Anterior cingulate cortex (tissue), 58 donors: Measurements from ENCODE around the gene ARID3A.

Source experiments
- DNase-seq, 58 donors: peaks; one replicate each; lab custom pipeline; 2025; lab: John Stamatoyannopoulos, UW

ARID3A gene, protein sequence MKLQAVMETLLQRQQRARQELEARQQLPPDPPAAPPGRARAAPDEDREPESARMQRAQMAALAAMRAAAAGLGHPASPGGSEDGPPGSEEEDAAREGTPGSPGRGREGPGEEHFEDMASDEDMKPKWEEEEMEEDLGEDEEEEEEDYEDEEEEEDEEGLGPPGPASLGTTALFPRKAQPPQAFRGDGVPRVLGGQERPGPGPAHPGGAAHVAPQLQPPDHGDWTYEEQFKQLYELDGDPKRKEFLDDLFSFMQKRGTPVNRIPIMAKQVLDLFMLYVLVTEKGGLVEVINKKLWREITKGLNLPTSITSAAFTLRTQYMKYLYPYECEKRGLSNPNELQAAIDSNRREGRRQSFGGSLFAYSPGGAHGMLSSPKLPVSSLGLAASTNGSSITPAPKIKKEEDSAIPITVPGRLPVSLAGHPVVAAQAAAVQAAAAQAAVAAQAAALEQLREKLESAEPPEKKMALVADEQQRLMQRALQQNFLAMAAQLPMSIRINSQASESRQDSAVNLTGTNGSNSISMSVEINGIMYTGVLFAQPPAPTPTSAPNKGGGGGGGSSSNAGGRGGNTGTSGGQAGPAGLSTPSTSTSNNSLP

DNA sequence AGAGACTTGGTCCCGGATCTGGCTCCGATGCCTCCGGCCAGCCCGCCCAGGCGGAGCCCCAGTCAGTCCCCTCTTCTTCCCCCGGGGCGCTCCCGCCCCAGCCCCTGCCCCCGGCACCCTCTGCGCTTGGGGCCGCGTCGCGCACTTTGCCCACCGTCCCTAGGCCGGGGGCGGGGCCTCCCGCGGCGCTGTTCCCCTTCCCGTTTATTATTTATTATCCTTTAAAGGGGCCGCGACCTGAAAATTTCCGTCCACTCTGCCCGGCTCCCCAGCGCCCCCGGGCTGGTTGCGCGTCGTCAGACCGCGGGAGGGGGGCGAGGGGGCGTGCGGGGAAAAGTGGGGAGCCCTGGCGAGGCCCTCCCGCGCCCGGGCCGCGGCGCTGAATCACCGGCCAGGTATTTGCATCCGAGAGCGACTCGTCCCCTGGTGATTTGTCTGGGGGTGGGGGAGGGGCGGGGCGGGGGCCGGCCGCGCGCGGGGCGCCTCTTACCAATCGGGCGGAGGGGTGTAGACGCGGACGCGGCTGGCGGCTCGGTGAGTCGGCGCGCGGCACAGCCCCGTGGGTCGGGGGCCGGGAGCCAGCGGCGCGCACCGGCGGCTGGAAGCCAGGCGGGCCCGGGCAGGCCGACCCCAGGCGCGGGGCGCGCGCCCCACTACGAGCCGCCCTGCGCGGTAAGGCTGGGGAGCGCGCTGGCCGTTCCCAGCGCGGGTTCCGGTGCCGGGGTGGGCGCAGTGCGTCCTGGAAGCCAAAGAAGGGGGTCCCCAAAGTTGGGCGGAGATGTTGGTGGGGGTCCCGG, at the start of gene ARID3A:
Gene ARID3A, plus strand, starts transcription at position 510 of the 797 bp plus-strand sequence. CDS start 3,494 bp downstream, outside the sequence.
- DNase-seq = peak in 56 of 58 donors; percentile 23 to 91 (median 70)

DNA sequence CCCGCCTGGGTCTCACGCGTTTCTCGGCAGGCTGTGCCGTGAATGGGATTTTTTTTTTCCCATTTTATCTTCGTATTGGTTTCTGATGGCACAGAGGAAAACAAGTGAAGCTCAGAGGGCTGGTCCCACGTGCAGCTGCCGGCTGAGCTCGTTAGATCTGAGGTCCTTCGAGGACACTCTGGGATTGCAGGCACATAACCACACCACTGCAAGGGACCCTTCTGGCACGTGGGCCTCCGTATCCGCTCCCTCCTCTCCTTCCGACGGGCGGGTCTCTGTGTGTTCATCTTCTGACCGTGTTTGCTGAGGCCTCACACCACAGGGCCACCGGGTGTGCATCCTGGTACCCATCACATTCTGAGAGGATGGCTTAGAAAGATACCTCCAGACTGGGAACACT, 49.7 kb upstream of the ARID3A start:
- peak in 4 of 58 donors; percentile 14 to 29 (median 21) for DNase-seq

DNA sequence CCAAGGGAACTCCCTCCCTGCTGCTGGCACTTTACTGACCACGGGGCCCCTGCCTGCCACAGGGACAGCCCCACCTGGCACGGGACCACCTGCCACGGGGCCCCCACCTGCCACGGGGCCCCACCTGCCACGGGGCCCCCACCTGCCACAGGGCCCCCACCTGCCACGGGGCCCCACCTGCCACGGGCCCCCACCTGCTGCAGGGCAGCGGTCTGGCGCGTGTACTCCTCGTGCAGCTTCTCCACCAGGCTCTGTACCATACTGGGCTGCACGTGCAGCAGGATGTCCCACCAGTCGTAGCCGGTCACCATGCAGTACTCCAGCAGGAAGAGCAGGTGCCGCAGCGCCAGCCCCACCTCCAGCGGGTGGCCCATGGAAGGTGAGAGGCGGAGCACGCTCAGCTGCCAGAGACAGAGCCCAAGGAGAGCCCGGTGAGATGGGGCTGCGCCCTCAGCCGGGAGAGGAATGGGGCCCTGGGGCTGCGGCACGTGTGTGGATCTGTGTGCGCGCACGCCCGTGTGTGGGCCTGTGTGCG, 49.0 kb upstream of the ARID3A start:
- no peak for DNase-seq

DNA sequence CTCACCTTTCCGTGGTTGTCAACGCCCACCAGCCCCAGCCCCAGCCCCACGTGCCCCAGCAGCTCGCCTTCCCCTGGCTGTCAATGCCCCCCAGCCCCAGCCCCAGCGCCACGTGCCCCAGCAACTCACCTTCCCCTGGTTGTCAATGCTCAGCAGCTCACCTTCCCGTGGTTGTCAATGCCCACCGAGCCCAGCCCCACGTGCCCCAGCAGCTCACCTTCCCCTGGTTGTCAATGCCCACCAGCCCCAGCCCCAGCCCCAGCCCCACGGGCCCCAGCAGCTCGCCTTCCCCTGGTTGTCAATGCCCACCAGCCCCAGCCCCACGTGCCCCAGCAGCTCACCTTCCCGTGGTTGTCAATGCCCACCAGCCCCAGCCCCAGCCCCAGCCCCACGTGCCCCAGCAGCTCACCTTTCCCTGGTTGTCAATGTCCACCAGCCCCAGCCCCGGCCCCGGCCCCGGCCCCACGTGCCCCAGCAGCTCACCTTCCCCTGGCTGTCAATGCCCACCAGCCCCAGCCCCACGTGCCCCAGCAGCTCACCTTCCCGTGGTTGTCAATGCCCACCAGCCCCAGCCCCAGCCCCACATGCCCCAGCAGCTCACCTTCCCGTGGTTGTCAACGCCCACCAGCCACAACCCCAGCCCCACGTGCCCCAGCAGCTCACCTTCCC, 47.7 kb upstream of the ARID3A start:
- peak in 1 of 58 donors; percentile 14 for DNase-seq

DNA sequence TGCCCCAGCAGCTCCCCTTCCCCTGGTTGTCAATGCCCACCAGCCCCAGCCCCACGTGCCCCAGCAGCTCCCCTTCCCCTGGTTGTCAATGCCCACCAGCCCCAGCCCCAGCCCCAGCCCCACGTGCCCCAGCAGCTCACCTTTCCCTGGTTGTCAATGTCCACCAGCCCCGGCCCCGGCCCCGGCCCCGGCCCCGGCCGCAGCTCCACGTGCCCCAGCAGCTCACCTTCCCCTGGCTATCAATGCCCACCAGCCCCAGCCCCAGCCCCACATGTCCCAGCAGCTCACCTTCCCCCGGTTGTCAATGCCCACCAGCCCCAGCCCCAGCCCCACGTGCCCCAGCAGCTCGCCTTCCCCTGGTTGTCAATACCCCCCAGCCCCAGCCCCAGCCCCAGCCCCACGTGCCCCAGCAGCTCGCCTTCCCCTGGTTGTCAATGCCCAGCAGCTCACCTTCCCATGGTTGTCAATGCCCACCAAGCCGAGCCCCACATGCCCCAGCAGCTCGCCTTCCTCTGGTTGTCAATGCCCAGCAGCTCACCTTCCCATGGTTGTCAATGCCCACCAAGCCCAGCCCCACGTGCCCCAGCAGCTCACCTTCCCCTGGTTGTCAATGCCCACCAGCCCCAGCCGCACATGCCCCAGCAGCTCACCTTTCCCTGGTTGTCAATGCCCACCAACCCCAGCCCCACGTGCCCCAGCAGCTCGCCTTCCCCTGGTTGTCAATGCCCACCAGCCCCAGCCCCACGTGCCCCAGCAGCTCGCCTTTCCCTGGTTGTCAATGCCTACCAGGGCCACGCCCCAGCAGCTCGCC, 46.9 kb upstream of the ARID3A start:
- peak in 3 of 58 donors; percentile 21 to 42 (median 24) for DNase-seq

DNA sequence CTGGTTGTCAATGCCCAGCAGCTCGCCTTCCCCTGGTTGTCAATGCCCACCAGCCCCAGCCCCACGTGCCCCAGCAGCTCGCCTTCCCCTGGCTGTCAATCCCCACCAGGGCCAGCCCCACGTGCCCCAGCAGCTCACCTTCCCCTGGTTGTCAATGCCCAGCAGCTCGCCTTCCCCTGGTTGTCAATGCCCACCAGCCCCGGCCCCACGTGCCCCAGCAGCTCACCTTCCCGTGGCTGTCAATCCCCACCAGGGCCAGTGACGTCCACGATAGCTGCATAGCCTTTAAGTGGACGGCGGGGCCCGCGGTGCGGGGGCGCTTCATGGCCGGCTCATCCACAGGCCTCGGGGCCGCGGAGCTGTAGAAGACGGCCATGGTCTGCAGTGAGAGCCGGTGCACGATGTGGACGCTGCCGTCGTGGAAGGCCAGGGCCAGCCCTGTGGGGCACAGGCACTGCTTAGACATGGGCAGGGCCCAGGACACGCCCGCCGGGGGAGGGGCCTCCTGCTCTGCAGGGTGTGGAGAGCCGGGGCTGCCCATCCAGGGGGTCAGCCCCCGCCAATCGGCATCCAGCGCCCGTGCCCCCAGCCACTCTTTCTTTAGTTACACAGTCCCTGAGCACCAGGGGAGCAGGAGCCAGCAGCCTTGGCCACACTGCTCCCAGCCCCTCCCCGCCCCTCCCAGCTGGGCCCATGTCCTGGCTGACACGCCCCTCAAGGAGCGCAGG, 46.0 kb upstream of the ARID3A start:
- peak in 3 of 58 donors; percentile 9 to 28 (median 23) for DNase-seq

DNA sequence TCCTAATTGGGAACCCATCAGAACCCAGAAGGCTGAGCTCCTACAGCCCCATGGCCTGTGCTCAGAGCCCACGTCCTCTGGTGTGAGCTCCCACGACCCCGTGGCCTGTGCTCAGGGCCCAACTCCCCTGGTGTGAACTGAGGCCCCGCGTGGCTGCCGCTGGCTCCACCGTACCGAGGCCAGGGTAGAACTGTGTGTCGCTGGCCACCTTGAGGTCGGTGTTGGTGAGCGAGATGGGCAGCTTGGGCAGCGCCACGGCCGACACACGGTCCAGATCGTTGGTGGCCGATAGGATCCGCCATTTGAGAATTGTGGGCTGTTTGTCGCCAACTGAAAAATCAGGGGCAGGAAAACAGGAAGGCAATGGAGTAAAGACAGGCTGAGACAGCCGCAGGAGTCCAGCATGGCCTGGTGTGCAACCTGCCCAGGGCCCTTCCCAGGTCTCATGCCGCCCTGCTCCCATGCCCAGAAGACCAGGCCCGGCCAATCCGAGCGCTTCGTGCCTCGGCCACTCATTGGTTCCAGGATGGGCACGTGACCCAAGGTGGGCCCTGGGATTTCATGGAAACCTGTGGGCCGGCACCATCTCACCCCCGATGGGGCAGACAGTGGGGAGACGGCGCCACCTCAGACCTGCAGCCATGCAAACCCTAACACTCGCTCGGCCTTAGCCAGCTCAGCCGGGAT, 44.3 kb upstream of the ARID3A start:
- DNase-seq = no peak

DNA sequence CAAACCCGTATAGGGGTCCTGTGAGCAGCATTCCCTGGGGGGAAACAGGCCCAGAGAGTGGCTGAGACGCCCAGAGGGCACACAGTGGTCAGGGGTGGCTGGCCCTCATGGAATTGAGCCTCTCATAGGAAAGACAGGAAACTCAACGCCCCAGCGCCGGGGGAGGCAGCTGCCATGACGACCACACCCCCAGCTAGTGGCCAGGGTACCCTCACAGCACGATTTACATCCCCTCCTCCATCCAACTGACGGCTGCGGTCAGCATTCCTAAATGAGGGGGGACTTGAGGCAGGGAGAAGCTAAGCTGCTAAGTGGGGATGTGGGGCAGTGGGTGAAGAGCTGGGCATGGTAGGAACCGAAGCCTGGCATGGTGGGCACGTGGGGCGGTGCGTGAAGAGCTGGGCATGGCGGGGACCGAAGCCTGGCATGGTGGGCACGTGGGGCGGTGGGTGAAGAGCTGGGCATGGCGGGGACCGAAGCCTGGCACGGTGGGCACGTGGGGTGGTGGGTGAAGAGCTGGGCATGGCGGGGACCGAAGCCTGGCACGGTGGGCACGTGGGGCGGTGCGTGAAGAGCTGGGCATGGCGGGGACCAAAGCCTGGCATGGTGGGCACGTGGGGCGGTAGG, 42.9 kb upstream of the ARID3A start:
- DNase-seq = no peak

DNA sequence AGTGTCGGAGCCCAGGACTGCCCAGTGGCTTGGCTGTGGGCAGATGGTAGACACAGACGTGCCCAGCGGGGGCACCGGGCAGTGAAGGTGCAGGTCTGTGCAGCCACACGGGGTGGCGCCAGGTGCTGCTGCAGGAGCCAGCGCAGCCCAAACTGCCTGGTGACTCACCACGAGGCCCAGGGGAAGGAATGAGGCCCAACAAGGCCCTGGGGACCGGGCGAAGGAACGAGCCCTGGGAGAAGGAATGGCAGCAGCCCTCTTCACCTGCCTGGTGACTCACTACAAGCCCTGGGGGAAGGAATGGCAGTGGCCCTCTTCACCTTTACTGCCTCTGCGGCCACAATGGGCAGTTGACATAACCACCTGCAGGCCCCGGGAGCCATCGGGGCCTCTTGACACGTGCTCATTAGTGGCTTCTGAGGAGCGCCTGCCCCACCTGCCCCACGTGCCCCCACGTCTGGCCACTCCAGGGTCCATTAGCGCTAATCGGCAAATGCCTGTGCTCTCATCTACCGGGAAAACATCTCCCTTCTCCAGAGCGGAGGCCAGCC, 42.1 kb upstream of the ARID3A start:
- DNase-seq = no peak

DNA sequence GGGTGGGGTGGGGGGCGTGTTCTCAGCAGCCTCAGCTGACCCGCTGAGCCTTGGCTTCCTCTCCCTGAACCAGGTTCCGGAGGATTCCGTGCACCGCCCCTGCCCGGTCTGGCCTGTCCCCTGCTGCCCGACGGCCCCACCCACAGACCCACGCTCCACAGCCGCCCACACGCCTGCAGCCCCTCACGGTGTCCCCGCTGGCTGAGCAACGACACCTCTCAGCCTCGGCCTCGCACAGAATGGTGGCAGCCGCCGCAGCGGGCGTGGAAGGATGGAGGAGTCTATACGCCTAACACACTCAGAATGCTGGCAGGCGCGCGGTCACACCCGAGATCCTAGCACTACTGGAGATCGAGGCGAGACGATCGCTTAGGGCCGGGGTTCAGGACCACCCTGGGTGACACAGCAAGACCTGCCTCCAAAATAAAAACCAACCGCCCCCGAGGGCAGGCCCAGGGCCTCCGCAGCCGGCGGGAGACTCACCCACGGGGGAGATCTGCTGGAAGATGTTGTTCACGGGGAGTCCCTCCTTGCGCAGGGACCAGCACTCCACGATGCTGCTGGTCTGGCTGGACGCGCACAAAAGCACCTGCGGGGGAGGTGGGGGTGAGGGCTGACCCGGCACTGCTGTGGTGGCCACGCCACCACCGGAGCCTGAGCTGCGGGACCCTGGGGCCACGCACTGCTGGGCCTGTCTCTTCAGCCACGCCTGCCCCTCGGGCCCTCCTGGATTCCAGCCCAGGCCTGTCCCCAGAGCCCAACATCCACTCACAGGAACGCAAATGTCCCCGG, 41.2 kb upstream of the ARID3A start:
- DNase-seq = no peak

DNA sequence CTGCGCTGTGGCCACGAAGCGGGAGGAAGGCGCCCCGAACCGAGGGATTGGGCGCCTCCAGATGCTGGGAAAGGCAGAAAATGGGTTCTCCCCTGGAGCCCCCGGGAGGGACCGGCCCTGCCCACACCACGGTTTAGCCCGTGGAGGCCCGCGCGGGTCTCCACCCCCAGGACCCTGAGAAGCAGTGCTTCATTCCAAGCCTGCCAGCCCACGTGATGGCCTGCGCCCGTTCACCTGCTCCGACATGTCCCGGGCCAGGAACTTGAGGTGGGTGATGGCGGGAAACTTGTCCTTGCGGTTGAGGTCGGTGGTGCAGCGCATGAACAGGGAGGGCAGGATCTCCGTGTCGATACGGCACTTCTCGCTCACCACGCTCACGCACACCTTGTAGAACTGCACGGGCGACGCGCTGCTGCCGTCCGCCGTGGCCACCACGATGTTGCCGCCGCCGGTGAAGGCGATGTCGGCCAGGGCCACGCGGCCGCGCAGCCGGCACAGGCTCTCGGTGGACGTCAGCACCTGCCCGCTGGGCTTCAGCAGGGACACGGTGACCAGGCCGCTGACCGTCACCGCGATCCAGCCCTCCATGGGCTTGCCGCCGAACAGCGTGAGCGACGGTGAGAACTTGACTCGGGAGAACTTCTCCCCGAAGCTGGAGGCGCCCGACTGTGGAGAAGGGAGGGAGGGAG, 40.2 kb upstream of the ARID3A start:
- no peak for DNase-seq

DNA sequence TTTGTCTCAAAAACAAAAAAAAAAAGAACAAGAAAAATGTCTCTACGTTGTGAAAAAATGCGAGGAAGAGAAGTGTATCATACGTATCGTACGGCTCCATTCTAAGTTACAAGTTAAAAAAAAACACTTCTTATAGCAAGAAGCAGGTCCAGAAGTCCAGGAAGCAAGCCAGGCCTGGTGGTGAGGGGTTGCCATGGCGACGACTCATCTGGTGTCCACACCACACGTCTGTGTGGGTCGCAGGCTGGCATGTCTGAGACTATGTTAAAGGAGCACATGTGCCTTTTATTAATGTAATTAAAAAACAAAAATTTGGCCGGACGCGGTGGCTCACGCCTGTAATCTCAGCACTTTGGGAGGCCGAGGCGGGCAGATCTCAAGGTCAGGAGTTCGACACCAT, 38.8 kb upstream of the ARID3A start:
- DNase-seq = peak in 24 of 58 donors; percentile 11 to 80 (median 44)

DNA sequence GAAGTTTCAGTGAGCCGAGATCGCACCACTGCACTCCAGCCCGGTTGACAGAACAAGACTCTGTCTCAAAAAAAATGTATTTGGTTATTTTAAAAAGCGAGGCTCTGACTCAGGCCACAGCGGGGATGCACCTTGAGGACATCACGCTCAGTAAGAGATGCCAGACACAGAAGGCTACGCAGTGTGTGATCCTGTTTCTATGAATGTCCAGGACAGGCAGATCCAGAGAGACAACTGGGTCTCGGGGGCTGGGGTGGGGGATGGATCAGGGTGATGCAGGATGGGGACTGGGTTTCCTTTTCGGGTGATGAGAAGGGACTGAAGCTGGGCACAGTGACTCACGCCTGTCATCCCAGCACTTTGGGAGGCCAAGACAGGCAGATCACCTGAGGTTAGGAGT, 38.2 kb upstream of the ARID3A start:
- DNase-seq = peak in 4 of 58 donors; percentile 9 to 27 (median 20)

DNA sequence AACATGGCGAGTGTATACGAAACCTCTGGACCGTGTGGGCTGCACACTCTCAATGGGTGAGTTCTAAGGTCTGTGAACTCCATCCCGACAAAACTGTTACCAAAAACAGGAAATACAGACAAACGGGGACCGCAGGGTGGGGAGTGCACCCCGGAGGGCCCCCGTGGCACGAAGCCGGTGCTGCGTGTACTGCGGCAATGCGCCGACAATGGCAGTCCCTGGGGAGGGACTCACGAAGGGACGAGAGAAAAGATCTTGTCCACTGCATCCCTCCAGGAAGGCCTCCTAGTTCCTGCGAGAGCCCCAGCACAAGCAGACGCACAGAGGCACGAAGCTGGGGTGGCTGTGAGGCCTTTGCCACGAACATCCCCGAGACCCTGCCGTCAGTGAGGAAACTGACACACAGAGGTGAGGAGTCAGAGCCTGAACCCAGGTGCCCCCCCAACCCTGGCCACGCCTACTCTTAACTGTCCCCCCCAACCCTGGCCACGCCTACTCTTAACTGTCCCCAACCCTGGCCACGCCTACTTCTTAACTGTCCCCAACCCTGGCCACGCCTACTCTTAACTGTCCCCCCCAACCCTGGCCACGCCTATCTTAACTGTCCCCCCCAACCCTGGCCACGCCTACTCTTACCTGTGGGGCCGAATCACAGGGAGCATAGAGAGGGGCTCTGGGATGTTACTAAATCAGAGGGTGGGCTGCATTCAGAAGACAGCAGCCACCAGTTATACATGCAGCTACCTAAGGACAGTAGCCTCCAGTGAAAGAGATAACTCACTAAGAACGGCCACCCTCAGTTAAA, 37.1 kb upstream of the ARID3A start:
- DNase-seq = no peak
